HG02759 (cell line): ENCODE measurements around the gene PROK2.

Source experiments
- ATAC-seq: cut with Tn5 transposase; IDR thresholded peaks from one replicate; pipeline ENCODE4 v1.9.1; 2021; ENCODE audit warnings: mild to moderate bottlenecking, moderate library complexity; ENCODE audit not compliant: unreplicated experiment

PROK2 gene, protein sequence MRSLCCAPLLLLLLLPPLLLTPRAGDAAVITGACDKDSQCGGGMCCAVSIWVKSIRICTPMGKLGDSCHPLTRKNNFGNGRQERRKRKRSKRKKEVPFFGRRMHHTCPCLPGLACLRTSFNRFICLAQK

DNA sequence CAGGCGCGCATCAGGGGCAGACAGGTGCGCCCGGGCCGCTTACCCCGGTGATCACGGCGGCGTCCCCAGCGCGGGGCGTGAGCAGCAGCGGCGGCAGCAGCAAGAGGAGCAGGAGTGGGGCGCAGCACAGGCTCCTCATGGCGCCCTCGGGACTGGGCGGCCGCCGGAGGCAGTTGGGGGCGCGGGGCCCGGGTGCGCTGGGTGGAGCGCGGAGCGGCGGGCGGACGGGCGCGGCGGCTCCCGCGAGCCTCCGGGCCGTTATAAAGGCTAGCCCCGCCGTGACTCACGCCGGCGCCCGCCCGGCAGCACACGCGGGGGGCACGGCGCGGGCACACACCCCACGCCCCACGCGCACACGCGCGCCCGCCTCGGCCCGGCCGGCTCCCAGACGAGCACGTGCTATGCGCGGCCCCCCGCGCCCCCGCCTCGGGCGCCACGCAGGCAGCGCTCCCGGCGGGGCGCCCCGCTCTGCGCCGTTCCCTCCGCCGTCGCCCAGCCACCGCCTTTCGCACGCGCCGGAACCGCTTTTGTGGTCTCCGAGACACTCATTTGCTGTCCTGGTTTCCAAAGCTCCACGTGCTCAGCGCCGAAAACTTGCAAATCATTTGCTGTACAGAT, at the start of gene PROK2:
PROK2 (minus strand) TSS at position 235 of the 618 bp plus-strand sequence; CDS start at position 139, 96 bp downstream.
- ATAC-seq = no peak

DNA sequence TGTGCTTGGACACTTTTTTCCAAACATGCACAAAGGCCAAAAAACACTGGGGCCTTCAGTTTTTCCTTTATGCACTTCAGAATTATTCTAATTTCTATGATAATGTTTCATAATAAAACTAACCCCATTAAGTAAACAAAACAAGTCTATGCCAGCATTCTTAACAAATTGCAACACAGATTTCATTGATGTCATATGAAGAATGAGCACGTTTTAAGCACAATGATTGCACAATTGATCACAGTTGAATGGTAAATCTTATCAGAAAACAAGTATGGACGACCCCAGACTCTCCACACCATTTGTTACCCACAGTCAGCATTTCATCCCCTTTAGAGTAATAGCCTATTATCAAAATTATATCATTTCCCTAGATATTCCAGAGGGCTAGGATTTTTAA, 46.7 kb upstream of the PROK2 start:
- no peak for ATAC-seq

DNA sequence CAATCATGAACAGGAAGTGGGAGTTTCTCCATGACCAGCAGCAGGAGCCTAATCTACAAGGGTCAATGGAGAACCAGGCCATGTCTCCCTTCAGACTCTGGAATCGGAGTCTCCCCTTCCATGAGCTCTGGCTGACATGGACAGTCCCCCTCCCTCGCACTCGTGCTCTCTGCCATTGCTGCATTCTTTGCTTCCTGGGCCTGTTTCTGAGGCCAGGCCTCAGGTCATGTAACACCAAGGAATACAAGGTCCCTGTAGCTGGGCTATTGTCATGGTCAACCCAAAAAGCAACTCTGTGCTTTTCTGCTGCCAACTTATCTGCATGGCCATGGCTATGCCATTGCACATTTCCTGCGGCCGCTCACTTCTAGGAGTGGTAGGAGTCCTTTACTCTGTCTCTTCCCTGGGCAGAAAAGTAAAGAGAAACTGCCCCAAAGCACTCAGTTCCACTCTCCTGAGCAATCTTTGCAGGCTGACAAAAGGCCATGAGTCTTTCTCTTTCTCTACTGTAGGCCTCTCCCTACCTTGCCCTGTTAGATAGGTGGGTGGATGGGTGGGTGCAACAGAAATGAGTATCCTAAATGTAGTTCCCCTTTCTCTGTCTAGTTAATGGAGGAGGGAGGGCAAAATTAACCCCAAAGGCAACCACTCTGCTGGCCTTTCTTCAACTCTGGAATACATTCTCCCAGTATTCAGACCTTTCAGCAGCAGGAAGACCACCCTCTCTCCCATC, 40.8 kb upstream of the PROK2 start:
- no peak for ATAC-seq

DNA sequence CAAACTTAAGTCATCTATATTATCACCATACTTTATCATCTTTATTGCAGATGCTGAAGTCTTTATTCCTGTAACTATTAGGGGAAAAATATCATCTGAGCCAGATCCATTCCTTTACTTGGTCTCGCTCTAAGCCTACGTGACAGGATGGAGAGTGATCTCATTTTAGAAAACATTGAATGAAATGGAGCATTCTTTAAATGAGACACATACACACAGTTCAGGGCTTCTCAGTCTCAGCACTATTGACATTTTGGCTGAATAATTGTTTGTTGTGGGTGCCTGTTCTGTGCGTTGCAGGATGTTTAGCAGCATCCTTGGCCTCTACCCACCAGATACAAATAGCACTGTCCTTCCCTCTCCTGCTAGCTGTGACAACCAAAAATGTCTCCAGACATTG, 36.2 kb upstream of the PROK2 start:
- no peak for ATAC-seq

DNA sequence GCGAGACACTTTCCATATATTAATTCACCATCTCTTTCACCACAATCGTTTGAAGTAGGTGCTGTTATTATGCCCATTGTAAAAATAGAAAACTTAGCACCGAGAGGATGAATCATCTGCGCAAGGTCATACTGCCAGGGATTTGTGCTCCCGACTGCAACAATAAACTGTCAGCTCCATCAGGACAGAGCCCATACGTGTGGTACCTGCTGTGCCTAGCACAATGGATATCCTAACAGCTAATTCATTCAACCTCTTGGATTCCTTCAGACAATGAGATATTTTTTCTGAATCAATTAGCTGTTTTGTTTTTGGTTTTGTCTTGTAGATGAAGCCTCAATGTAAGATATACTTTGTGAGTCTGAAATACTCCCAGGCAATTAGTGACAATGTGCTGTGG, 32.3 kb upstream of the PROK2 start:
- ATAC-seq = no peak

DNA sequence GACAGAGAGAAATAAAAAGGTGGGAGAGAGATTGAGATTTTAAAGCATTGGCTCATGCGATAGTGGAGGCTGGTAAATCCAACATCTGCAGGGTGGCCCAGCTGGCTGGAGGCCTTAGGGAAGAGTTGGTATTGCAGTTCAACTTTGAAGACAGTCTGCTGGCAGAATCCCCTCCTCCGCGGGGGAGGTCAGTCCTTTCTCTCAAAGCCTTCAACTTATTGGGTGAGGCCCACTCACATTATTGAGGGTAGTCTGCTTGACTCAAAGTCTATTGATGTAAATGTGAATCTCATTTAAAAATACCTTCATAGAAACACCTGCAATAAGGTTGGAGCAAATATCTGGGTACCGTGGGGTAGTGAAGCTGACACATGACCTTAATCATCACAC, 31.8 kb upstream of the PROK2 start:
- no peak for ATAC-seq

DNA sequence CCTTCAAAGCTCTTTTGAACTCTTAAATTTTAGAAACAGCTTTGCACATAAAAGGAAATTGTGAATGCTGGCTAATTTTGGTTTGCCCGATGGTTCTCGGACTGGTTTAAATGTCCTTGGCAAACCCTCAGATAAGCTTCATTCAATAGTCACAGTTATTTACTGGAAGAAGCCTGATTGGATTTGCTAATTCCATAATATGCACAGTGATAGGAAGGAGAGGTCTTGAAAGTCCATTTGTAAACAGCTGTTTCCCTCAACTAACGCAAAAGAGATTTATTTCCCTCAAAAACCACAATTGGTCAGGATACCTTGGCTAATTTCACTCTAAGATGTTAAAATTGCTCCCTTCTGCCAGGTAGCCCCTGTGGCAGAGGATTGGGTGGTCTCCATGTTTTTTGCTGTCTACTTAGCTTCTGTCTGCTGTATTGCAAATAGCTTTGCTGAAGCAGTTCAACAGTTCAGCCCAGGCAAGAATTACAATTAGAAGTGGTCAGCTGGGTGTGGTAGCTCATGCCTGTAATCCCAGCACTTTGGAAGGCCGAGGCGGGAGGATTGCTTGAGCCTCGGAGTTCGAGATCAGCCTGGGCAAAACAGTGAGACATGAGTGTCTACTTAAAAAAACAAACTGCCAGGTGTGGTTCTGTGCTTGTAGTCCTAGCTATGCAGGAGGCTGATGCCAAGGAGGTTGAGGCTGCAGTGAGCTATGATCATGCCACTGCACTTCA, 30.6 kb upstream of the PROK2 start:
- no peak for ATAC-seq

DNA sequence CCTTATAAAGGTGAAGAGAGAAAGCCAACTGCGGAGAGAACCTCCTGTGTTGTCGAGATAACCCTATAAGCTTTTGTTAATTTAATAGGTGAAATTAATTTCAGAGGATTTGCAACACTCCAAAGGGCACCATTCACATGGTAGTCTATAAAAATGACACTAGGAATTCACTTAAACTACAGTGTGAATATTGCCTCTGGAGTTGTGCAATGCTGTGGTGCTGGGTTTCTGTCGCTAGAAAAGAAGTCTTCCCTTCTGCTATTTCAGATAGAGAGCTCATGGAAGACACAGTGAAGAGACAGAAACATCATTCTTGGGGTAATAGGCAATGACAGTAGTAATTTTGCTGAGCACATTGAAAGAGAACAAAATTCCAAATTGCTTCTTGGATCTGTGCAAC, 28.8 kb upstream of the PROK2 start:
- no peak for ATAC-seq

DNA sequence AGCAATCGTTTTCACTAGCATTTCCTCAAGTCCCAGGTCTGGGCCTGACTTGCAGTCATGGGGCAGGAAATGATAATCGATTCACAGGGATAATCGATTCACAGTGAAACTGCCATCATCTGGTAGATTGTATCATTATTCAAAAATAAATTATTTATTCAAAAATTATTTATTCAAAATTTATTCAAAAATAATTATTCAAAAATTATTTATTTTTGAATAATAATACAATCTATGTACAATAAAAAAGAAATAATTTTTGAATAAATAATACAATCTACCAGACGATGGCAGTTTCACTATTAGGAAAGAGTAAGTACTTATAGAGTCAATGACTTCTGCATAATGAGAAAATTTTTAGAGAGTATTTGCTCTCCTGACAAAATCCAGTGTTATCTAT, 28.1 kb upstream of the PROK2 start:
- no peak for ATAC-seq

DNA sequence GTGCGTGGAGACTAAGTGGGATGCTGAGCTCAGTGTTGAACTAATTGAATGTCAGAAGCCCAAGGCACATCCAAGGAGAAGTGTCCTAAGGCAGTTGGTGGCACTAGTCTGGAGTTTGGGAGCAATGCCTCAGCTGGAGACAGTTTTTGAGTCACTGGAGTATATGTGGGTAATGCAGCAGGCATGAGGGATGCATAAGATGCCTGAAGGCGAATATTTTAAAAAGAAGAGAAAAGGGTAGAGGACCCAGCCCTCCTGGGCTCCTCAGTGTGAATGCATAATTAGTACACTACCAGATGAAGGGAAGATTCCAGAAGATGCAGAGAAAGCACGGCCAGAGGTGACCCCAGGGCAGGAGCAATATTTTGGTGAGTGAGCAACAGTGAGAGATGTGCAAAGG, 25.1 kb upstream of the PROK2 start:
- ATAC-seq = no peak

DNA sequence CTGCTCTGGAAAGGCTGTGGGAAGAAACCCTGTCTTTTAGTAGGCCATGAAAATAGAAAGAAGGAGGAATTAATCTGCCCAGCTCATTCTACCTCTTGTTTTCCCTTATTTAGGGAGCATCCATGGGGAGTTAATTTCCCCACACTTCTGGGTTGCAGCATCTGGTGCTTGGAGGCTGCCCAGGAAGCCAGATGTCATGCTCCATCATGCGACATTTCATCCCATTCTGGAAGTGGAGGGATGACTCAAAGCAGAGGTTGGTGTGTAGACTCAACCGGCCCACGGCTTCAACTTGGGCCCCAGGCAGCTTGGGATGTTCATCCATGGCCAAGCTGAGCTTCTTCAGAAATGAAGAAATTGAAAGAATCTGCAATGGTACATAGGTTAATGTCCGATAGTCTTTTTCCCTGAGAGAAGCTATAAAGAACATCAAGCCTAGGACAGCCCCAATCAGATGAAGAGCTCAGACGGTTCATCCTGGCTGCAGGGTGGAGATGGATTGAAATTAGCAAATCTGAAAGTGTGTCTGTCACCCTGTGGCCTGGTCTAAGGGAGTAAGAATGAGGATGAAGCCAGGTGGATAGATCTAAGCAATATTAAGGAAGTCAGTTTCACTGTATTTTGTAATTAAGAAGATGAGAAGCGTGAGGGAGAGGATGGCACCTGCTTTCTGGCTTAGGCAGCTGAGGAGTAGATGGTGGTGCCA, 24.5 kb upstream of the PROK2 start:
- ATAC-seq = no peak

DNA sequence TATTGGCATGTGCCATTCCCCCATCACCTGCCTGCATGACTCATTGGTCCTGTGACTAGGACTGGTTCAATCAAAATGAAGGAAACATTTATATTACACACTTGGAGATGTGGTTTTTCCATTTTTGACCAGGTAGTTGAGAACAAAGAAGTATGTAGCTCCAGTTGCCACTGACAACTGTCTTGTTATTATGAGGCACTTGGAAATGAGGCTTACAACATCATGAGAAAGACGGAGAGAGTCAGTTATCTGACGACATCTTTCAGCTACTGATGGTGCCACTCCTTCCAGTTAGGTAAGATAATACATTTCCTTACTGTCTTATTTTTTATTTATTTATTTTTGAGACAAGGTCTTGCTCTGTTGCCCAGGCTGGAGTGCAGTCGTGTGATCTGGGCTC, 21.8 kb upstream of the PROK2 start:
- no peak for ATAC-seq

DNA sequence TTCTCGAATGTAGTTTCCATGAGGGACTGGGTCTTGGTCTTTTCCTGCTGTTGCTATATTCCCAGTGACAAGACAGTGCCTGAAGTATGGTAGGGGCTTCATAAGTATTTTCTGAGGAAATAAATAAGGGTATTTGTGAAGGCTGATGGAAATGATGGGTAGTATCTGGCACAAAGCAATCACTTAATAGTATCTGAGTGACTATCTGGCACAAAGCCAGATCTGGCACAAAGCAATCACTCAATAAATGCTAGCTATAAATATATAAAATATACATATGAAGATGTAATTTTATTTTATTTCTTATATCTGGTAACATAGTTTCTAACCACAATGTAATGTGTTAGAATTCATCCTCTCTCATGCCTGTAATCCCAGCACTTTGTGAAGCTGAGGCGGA, 20.7 kb upstream of the PROK2 start:
- ATAC-seq = no peak

DNA sequence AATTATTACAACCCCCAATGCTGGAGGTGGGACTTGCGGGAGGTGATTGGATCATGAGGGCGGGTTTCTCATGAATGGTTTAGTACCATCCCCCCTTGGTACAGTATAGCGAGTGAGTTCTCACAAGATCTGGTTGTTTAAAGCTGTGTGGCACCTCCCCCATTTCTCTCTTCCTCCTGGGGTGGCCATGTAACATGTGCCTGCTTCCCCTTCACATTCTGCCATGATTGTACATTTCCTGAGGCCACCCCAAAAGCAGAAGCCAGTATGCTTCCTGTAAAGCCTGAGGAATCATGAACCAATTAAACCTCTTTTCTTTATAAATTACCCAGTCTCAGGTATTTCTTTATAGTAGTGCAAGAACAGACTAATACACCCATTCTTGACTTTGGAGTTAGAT, 20.3 kb upstream of the PROK2 start:
- ATAC-seq = no peak

DNA sequence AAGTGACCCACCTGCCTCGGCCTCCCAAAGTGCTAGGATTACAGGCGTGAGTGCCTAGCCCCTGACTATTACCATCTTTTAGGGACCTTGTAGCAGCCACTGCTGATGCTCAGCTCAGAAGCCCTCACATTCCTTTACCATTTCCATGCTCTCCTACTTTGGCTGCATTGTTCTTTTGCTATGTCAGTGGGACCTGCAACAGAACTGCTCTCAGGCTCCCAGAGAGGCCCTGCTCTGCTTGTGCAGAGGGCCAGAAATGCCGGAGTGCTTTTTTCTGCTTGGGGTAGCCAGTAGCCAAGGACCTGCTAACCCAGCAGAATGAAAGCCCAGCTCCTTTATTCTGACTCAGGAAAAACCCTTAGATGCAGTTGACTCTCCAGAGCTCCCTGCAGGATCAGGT, 18.3 kb upstream of the PROK2 start:
- ATAC-seq = no peak

DNA sequence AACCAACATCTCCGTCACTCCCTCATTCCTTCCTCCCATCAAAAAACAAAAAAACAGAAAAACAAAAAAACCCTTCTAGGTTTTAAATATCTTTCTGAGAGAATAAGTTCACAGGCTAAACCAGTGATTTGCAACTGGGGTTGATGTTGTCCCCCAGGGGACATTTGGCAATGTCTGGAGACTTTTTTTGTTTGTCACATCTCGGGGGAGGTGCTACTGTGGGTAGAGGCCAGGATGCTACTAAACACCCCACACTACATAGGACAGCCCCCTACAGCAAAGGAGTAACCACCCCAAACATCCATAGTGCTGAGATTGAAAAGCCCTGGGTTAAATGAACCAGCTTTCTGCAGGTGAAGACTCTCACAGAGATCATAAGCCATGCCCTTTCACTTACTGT, 17.0 kb upstream of the PROK2 start:
- no peak for ATAC-seq

DNA sequence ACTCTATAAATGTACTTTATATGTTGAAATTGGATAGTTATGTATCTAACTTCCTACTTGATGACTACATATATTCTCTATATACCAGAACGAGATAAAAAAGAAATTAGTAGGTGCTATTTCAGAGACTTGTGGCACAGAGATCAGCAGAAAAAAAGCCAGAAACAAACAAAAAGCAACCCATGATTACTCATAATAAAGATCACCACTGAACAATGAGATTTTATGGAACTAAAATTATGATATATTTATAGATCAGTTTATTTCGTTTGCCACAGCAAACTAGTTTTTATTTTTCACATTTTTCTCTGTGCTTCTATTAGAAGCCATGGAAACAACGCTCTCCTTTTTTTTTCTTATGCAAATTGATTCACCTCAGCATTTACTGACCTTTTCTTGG, 15.1 kb upstream of the PROK2 start:
- no peak for ATAC-seq

DNA sequence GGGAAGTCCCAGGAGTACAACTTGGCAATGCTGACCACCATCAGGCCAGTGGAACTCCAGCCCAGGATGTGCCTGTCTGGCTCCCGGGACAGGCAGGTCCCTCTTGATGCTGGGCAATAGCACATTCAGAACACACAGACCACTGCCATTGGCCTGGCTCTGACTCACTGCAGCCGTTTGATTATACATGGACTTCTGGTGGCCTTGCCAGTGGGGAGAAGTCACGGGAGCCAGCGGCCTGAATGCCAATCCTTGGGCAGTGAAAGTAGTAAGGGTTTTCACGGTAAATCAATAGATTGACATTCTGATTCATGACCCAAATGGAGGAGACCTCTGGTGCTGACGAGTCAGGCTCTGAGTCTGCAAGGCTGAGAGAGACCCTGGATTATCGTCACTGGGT, 12.5 kb upstream of the PROK2 start:
- ATAC-seq = no peak

DNA sequence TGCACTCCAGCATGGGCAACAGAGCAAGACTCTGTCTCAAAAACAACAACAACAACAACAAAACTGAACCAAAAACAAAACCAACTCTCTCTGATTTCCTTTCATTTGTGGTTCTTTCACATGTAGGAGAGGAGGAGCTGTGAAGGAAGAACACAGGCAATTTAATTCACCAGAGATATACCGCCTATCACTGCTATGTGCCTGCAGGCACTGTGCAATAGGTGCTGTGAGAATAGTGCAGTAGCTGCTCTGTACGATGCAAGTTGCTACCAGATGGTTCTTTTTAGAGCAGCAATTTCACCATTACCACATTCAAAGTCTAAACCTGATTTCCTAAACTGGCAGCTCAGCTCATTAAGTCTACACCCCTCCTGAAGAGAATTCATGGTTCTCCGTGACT, 11.3 kb upstream of the PROK2 start:
- no peak for ATAC-seq

DNA sequence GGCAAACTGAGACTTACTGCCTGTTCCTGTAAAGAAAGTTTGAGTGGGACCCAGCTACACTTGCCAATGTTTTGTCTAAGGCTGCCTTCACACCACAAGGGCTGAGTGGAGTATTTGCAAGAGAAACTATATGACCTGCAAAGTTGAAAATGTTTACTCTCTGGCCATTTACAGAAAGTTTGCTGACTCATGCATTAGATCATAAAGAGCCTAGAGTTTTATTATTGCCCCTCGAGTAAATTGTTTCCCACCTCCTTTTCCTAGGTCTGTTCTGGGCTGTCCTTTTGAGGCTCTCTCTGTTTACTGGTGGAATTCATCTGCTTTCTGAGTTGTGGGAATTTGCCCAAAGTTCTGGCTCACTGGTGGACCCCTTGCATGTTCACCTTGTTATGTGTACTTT, 6.7 kb upstream of the PROK2 start:
- no peak for ATAC-seq

DNA sequence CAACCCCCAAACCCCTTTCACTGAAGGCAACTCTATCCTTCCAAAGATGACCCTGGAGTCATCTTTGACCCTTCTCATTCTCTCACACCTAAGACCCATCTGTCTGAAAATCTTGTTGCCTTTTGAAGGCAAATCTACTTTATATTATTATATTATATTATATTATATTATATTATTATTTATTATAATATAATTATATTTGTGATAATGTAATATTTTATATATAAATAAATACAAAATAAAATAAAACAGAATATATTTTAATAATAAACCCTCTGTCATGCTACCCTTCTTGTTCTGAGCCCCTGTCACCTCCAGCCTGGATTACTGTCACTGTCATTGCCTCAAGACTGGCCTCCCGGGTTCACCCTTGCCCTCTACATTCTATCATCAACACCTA, 5.0 kb upstream of the PROK2 start:
- ATAC-seq = no peak
